Gastroesophageal sphincter (tissue), 3 donors: Measurements from ENCODE around the gene PLAAT2.

Experiments
- POLR2A ChIP-seq, 2 donors: fragments of 450-650 bp; IDR thresholded peaks; one replicate each; pipeline ENCODE4 v1.6.1; 2017; ENCODE audit warnings: antibody characterized with exemption in 2 of 2, mild to moderate bottlenecking in 2 of 2, moderate library complexity in 1 of 2
- TF ChIP-seq, protein P1 (sequence below), 4 experiments: fragments of 200-600 bp in 2 of 4; fragments of 450-650 bp in 2 of 4; sonication (generic) in 1 of 4; IDR thresholded peaks; one replicate each; pipeline ENCODE4 v1.5.1; 2017 to 2019; ENCODE audit warnings: antibody characterized with exemption in 4 of 4, mild to moderate bottlenecking in 2 of 4, moderate library complexity in 2 of 4

DNA sequence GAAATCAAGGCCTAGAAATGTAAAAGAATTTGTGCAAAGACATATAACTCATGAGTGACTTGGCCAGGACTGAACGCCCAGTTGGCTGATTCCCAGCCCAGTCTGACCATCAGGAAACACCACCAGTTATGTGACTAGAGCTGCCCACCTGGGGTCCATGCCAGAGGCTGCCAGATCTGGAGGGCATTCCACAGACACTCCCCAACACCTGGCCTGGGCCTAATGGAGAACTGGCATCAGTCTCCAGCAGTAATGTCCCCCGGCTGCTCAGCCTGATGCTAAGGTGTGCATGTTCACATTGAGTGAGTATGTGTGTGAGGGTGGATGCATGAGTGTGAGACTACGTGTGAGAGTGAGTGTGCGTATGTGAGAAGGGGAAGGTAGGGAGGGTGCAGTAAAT is 35.4 kb upstream of the PLAAT2 start:
- TF ChIP-seq, protein P1, sequence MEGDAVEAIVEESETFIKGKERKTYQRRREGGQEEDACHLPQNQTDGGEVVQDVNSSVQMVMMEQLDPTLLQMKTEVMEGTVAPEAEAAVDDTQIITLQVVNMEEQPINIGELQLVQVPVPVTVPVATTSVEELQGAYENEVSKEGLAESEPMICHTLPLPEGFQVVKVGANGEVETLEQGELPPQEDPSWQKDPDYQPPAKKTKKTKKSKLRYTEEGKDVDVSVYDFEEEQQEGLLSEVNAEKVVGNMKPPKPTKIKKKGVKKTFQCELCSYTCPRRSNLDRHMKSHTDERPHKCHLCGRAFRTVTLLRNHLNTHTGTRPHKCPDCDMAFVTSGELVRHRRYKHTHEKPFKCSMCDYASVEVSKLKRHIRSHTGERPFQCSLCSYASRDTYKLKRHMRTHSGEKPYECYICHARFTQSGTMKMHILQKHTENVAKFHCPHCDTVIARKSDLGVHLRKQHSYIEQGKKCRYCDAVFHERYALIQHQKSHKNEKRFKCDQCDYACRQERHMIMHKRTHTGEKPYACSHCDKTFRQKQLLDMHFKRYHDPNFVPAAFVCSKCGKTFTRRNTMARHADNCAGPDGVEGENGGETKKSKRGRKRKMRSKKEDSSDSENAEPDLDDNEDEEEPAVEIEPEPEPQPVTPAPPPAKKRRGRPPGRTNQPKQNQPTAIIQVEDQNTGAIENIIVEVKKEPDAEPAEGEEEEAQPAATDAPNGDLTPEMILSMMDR (IDR thresholded peaks at IDR 0.05) = no peak
- TF ChIP-seq POLR2A (IDR thresholded peaks at IDR 0.05) = no peak
